IMR-90 (cell line): Measurements from ENCODE around the gene SH3GL2. TPM values are rescaled to one million over a fixed set of nuclear protein-coding genes. Genes with fewer than 3 reads are reported as not detected.

Source experiments
- ATAC-seq: fragments of 200-7000 bp; cut with Tn5 transposase; 2 replicates; pipeline ENCODE4 v1.9.1; 2020; ENCODE audit warnings: low read depth, mild to moderate bottlenecking, moderate library complexity
- BruUV-seq: library from RNA; stranded (reverse); fragments of 400-500 nt; replicated peaks from 2 replicates; lab custom pipeline; 2021; lab: Mats Ljungman, UMichigan
- CTCF ChIA-PET: fragments of 300-600 bp; formaldehyde crosslinking; extraction: SDS; loops from one replicate; lab custom pipeline; 2021; ENCODE audit warnings: antibody characterized with exemption; lab: Yijun Ruan, JAX
- POLR2A ChIA-PET: fragments of 300-600 bp; sonication (Branson Sonifier 250); formaldehyde crosslinking; loops from one replicate; lab custom pipeline; 2022; ENCODE audit warnings: antibody characterized with exemption; ENCODE audit not compliant: unreplicated experiment; lab: Charles Lee
- DNase-seq: peaks from one replicate; pipeline ENCODE4 v3.0.0; 2013
- H2AFZ ChIP-seq: replicated peaks from 2 replicates; pipeline ENCODE3; 2013; ENCODE audit warnings: low read length, mild to moderate bottlenecking; ENCODE audit not compliant: poor library complexity
- H2AK5ac ChIP-seq: 2 replicates; pipeline ENCODE4 v1.6.1; 2013; ENCODE audit warnings: low read depth, low read length, inconsistent platforms
- H2AK9ac ChIP-seq: replicated peaks from 2 replicates; pipeline ENCODE3; 2013; ENCODE audit warnings: mild to moderate bottlenecking, low read depth, low read length, moderate library complexity; ENCODE audit not compliant: poor library complexity
- H2BK120ac ChIP-seq: 2 replicates; pipeline ENCODE4 v1.6.1; 2013; ENCODE audit warnings: low read depth, low read length, inconsistent platforms
- H2BK15ac ChIP-seq: 3 replicates; pipeline ENCODE4 v1.6.1; 2013; ENCODE audit warnings: low read depth, low read length, inconsistent platforms
- H2BK20ac ChIP-seq: 2 replicates; pipeline ENCODE4 v1.6.1; 2013; ENCODE audit warnings: low read depth, mild to moderate bottlenecking, inconsistent platforms, low read length, moderate library complexity
- H2BK5ac ChIP-seq: 2 replicates; pipeline ENCODE4 v1.6.1; 2013; ENCODE audit warnings: mild to moderate bottlenecking, low read depth, low read length, inconsistent platforms; ENCODE audit not compliant: poor library complexity, severe bottlenecking
- H3K14ac ChIP-seq: replicated peaks from 2 replicates; pipeline ENCODE4 v1.6.1; 2013; ENCODE audit warnings: low read depth, low read length, inconsistent platforms
- H3K18ac ChIP-seq: 2 replicates; pipeline ENCODE4 v1.6.1; 2013; ENCODE audit warnings: low read depth, low read length, control low read depth
- H3K23ac ChIP-seq: 2 replicates; pipeline ENCODE4 v1.6.1; 2013; ENCODE audit warnings: low read depth, low read length, inconsistent platforms
- H3K27ac ChIP-seq: 2 replicates; pipeline ENCODE4 v1.5.1; 2013; ENCODE audit warnings: mild to moderate bottlenecking, control low read depth, low read length; ENCODE audit not compliant: insufficient read depth
- H3K27me3 ChIP-seq: 2 replicates; pipeline ENCODE4 v1.6.1; 2013; ENCODE audit warnings: low read length; ENCODE audit not compliant: control insufficient read depth, insufficient read depth
- H3K36me3 ChIP-seq: 2 replicates; pipeline ENCODE4 v1.6.1; 2013; ENCODE audit warnings: low read length, mixed read lengths; ENCODE audit not compliant: control insufficient read depth, insufficient read depth
- H3K4ac ChIP-seq: 2 replicates; pipeline ENCODE4 v1.6.1; 2013; ENCODE audit warnings: low read depth, low read length, inconsistent platforms
- H3K4me1 ChIP-seq: 2 replicates; pipeline ENCODE4 v1.6.1; 2013; ENCODE audit warnings: low read length, mixed read lengths; ENCODE audit not compliant: control insufficient read depth, insufficient read depth
- H3K4me2 ChIP-seq: 2 replicates; pipeline ENCODE4 v1.6.1; 2013; ENCODE audit warnings: low read depth, mild to moderate bottlenecking, control low read depth, low read length, moderate library complexity
- H3K4me3 ChIP-seq: 2 replicates; pipeline ENCODE4 v1.5.1; 2013; ENCODE audit warnings: low read depth, mild to moderate bottlenecking, control low read depth, low read length, moderate library complexity; ENCODE audit not compliant: insufficient read depth
- H3K56ac ChIP-seq: 2 replicates; pipeline ENCODE4 v1.6.1; 2013; ENCODE audit warnings: low read length, inconsistent platforms; ENCODE audit not compliant: insufficient read depth; ENCODE audit errors: extremely low read depth
- H3K79me1 ChIP-seq, 2 experiments: 2 replicates each; pipeline ENCODE4 v1.6.1; 2013; ENCODE audit warnings: low read length in 2 of 2, inconsistent platforms in 1 of 2, low read depth in 1 of 2
- H3K9ac ChIP-seq: 2 replicates; pipeline ENCODE4 v1.6.1; 2013; ENCODE audit warnings: low read depth, low read length, control low read depth
- H3K9me1 ChIP-seq: 2 replicates; pipeline ENCODE4 v1.6.1; 2013; ENCODE audit warnings: low read length, inconsistent platforms; ENCODE audit not compliant: insufficient read depth
- H3K9me3 ChIP-seq: 2 replicates; pipeline ENCODE4 v1.6.1; 2013; ENCODE audit warnings: low read length; ENCODE audit not compliant: control insufficient read depth, insufficient read depth
- H4K20me1 ChIP-seq: 2 replicates; pipeline ENCODE4 v1.6.1; 2013; ENCODE audit warnings: low read length, inconsistent platforms; ENCODE audit not compliant: insufficient read depth
- H4K5ac ChIP-seq: 2 replicates; pipeline ENCODE4 v1.6.1; 2013; ENCODE audit warnings: mild to moderate bottlenecking, low read depth, low read length, control low read depth
- H4K8ac ChIP-seq, 2 experiments: 2 replicates each; pipeline ENCODE4 v1.6.1; 2013; ENCODE audit warnings: low read depth in 2 of 2, low read length in 2 of 2, control low read depth in 1 of 2, inconsistent platforms in 1 of 2
- H4K91ac ChIP-seq: 2 replicates; pipeline ENCODE4 v1.6.1; 2013; ENCODE audit warnings: low read depth, low read length, inconsistent platforms; ENCODE audit not compliant: insufficient read depth
- USF2 ChIP-seq: fragments of 150-350 bp; IDR thresholded peaks from 2 replicates; pipeline ENCODE4 v1.6.1; 2017; ENCODE audit warnings: mild to moderate bottlenecking, antibody characterized with exemption, low read length, low read depth
- WGBS, 2 experiments: methylation state at CpG; one replicate each; pipeline versions ENCODE4 v1.1.5 to v1.1.7; 2013; ENCODE audit warnings: missing lambda C conversion rate in 2 of 2; ENCODE audit not compliant: insufficient read length in 1 of 2; ENCODE audit errors: extremely low coverage in 2 of 2; 5-methylcytosine and 5-hydroxymethylcytosine counted together
- dilution Hi-C: fragments of 300-500 bp; cut with HindIII; formaldehyde crosslinking; loops from one replicate; pipeline ENCODE4 v1.14.3; 2018; ENCODE audit warnings: low sequenced_read_pairs; ENCODE audit not compliant: unreplicated experiment
- in situ Hi-C: fragments of 300-500 bp; cut with MboI; formaldehyde crosslinking; loops from 3 replicates; pipeline ENCODE4 v1.14.3; 2019; ENCODE audit warnings: low sequenced_read_pairs, inconsistent platforms, mixed read lengths
- intact Hi-C: fragments of 100-400 bp; cut with micrococcal nuclease; formaldehyde crosslinking; loops from 2 replicates; pipeline ENCODE4 v1.10.0; 2022
- polyA plus RNA-seq, 3 experiments: library from polyadenylated mRNA; depleted of rRNA; stranded (reverse); fragments of >200 nt; gene quantifications; 2 replicates each; pipeline ENCODE4 v1.2.3, GENCODE V29; 2012; ENCODE audit warnings: low replicate concordance in 1 of 3
- total RNA-seq: library from RNA; depleted of rRNA; stranded (reverse); fragments of >200 nt; gene quantifications from 2 replicates; pipeline ENCODE4 v1.2.3, GENCODE V29; 2012

The SH3GL2 gene
- total and polyA plus RNA-seq, 2 of the 4 experiments (the other 2 are of a cell fraction), result under 0.01 to 0.05 TPM

DNA sequence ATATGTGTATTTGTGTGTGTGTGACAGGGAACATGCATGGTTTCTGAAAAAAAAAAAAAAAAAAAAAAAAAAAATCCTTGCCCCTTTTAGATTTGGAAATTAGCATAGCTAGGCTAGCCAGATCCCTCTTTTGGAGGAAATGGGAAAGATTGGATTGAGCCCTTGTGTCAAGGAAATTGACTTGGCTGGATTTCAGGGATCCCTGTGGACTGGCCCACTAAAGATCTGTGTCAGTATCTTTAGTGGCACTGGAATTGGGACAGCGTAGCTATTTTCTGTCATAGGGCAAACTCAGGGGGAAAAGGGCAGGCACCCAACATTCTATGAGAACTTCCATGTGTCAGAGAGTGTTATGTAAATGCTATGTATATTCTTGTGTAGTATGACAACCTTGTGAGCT lies 35.4 kb downstream of the SH3GL2 start:
- no peak overlapping the region for H2BK120ac ChIP-seq
- no peak overlapping the region for H3K4me2 ChIP-seq
- ATAC-seq (no peak), DNase-seq (no peak)
- H2BK15ac ChIP-seq, result no peak overlapping the region
- in situ Hi-C loops, result no loop called here
- no peaks in the 10 kb centered on the region for H3K9me3 ChIP-seq
- H3K18ac ChIP-seq, result no peak overlapping the region
- TF ChIP-seq USF2, result no peak
- H3K9ac ChIP-seq, result no peak overlapping the region
- peaks cover 4% of the 10 kb centered on the region for H3K4me1 ChIP-seq
- ChIA-PET POLR2A (no interaction called here), CTCF (no interaction called here)
- WGBS, 2 experiments, result no CpG with 5 or more reads among the region's 1 CpG
- H3K14ac ChIP-seq, result no peak overlapping the region
- dilution Hi-C loops, result no loop called here
- no peak overlapping the region for H2BK5ac ChIP-seq
- H3K4ac ChIP-seq, result no peak overlapping the region
- no peaks in the 10 kb centered on the region for H4K20me1 ChIP-seq
- no peak overlapping the region for H3K56ac ChIP-seq
- no peak overlapping the region for H4K5ac ChIP-seq
- H3K27me3 ChIP-seq, result peaks cover 2% of the 10 kb centered on the region
- H2AK9ac ChIP-seq, result no peak overlapping the region
- H3K4me3 ChIP-seq, result no peak overlapping the region
- no peak overlapping the region for H4K8ac ChIP-seq
- H2AFZ ChIP-seq, result no peak overlapping the region
- no peaks in the 10 kb centered on the region for H3K36me3 ChIP-seq
- intact Hi-C loops, result loop anchor here (10.0 kb wide), 1 partner anchor 1439 kb away; no protein-coding TSS in a partner anchor
- H3K27ac ChIP-seq, result no peak overlapping the region
- H3K79me1 ChIP-seq, result no peaks in the 10 kb centered on the region
- H2BK20ac ChIP-seq, result no peak overlapping the region
- no peak overlapping the region for H2AK5ac ChIP-seq
- H4K91ac ChIP-seq, result no peak overlapping the region
- H3K9me1 ChIP-seq, result peaks cover 3% of the 10 kb centered on the region; the same call in 1 of the 2 replicates
- BruUV-seq, result no TSS peak
- H3K23ac ChIP-seq, result no peak overlapping the region
